H1 (cell line): Measurements from ENCODE around the gene LHPP. TPM values are rescaled to one million over a fixed set of nuclear protein-coding genes. Genes with fewer than 3 reads are reported as not detected.

Source experiments
- ASH2L ChIP-seq: fragments of 200-600, 300-600 bp; sonication (generic); IDR thresholded peaks from one replicate; pipeline ENCODE4 v1.7.1; 2017; ENCODE audit warnings: low read length
- BACH1 ChIP-seq: IDR thresholded peaks from 2 replicates; pipeline ENCODE4 v1.6.1; 2012; ENCODE audit warnings: low read length, improper control_type of control experiment
- BCL11A ChIP-seq, 2 experiments: IDR thresholded peaks; one replicate each; pipeline ENCODE4 v1.6.1; 2011; ENCODE audit warnings: low read depth in 2 of 2, low read length in 2 of 2, mild to moderate bottlenecking in 2 of 2
- CTBP2 ChIP-seq: IDR thresholded peaks from 2 replicates; pipeline ENCODE4 v1.7.0; 2011; ENCODE audit warnings: borderline replicate concordance, mild to moderate bottlenecking, moderate library complexity, mixed read lengths, low read length; ENCODE audit not compliant: insufficient read depth, insufficient read length
- JUND ChIP-seq: IDR thresholded peaks from 2 replicates; pipeline ENCODE4 v1.6.1; 2011; ENCODE audit warnings: mild to moderate bottlenecking, improper control_type of control experiment, low read length
- NANOG ChIP-seq: IDR thresholded peaks from 2 replicates; pipeline ENCODE4 v1.6.1; 2011; ENCODE audit warnings: low read length, low read depth, mild to moderate bottlenecking, inconsistent platforms; ENCODE audit not compliant: insufficient read depth, poor library complexity, severe bottlenecking
- NRF1 ChIP-seq: IDR thresholded peaks from 2 replicates; pipeline ENCODE4 v1.6.1; 2011; ENCODE audit warnings: mild to moderate bottlenecking, low read depth, low read length, improper control_type of control experiment
- SIN3A ChIP-seq, 2 experiments: IDR thresholded peaks in 1 of 2; conservative IDR thresholded peaks in 1 of 2; 2 replicates each; pipeline ENCODE4 v1.6.1; 2011 to 2012; ENCODE audit warnings: low read length in 2 of 2, improper control_type of control experiment in 1 of 2, low read depth in 1 of 2, mild to moderate bottlenecking in 1 of 2
- TAF7 ChIP-seq: optimal IDR thresholded peaks from 2 replicates; pipeline ENCODE3; 2011; ENCODE audit warnings: low read depth, mild to moderate bottlenecking, inconsistent platforms, low read length, moderate library complexity, borderline replicate concordance
- polyA plus RNA-seq, 7 experiments: library from polyadenylated mRNA; depleted of rRNA in 3 of 7; stranded (reverse) in 5 of 7; unstranded in 2 of 7; fragments of >200 nt in 5 of 7; fragments of 200-250 nt in 2 of 7; gene quantifications; 1 replicate in 5 of 7; 2 replicates in 1 of 7; 4 replicates in 1 of 7; pipeline versions ENCODE4 v1.2.1 to v1.2.3, GENCODE V29; 2011 to 2013; ENCODE audit warnings: missing spikeins in 2 of 7, mixed read lengths in 2 of 7
- total RNA-seq: library from RNA; stranded (reverse); fragmentation: NEBNext Ultra II Directional; extraction: Animal tissue kit (Norgen Biotek cat#: 25700); gene quantifications from 2 replicates; pipeline ENCODE4 v1.2.1, GENCODE V29; 2021
- TF ChIP-seq, protein P1 (sequence below): fragments of 300-600 bp; sonication (generic); IDR thresholded peaks from 2 replicates; pipeline ENCODE4 v1.7.1; 2012; ENCODE audit warnings: low read length, moderate library complexity, mild to moderate bottlenecking, inconsistent platforms; ENCODE audit not compliant: insufficient replicate concordance

LHPP gene
- total and polyA plus RNA-seq, 2 of the 8 experiments (the other 6 are each of a cell fraction or from before 2014, with no cell fraction given): 26.0 to 45.0 TPM

DNA sequence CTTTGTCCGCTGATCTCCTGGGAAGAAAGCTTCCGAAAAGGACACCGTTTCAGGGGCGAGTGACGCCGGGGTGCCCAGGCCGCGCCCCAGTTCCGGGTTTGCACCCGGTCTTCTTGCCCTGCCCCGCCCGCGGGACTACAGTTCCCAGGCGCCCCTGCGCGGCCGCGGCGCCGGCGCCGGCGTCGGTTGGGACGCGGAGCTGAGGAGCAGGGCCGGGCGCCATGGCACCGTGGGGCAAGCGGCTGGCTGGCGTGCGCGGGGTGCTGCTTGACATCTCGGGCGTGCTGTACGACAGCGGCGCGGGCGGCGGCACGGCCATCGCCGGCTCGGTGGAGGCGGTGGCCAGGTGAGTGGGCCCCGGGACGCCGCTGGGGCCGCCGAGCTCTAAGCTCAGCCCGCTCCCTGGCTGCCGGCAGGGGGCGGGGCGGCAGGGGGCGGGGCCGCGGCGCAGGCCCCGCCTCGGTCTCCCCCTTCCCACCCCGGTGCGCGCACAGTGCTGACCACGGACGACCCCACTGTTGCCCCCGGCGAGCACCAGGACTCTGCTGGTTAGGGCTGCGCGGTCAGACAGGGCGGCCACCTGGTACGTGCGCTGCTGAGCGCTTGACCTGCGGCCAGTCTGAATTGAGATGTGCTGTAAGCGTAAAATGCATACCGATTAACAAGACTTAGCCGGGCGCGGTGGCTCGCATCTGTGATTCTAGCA is at the start of gene LHPP (continued):
- TF ChIP-seq NANOG: no peak
- peak; percentile 60 for TF ChIP-seq TAF7
- no peak for TF ChIP-seq JUND
- peak; percentile 55 for TF ChIP-seq NRF1
- no peak for TF ChIP-seq ASH2L
- no peak for TF ChIP-seq BCL11A (IDR thresholded peaks at IDR 0.05; ENCODE audit: low read depth in 2 of 2, low read length in 2 of 2)
- no peak for TF ChIP-seq CTBP2
- TF ChIP-seq, protein P1, sequence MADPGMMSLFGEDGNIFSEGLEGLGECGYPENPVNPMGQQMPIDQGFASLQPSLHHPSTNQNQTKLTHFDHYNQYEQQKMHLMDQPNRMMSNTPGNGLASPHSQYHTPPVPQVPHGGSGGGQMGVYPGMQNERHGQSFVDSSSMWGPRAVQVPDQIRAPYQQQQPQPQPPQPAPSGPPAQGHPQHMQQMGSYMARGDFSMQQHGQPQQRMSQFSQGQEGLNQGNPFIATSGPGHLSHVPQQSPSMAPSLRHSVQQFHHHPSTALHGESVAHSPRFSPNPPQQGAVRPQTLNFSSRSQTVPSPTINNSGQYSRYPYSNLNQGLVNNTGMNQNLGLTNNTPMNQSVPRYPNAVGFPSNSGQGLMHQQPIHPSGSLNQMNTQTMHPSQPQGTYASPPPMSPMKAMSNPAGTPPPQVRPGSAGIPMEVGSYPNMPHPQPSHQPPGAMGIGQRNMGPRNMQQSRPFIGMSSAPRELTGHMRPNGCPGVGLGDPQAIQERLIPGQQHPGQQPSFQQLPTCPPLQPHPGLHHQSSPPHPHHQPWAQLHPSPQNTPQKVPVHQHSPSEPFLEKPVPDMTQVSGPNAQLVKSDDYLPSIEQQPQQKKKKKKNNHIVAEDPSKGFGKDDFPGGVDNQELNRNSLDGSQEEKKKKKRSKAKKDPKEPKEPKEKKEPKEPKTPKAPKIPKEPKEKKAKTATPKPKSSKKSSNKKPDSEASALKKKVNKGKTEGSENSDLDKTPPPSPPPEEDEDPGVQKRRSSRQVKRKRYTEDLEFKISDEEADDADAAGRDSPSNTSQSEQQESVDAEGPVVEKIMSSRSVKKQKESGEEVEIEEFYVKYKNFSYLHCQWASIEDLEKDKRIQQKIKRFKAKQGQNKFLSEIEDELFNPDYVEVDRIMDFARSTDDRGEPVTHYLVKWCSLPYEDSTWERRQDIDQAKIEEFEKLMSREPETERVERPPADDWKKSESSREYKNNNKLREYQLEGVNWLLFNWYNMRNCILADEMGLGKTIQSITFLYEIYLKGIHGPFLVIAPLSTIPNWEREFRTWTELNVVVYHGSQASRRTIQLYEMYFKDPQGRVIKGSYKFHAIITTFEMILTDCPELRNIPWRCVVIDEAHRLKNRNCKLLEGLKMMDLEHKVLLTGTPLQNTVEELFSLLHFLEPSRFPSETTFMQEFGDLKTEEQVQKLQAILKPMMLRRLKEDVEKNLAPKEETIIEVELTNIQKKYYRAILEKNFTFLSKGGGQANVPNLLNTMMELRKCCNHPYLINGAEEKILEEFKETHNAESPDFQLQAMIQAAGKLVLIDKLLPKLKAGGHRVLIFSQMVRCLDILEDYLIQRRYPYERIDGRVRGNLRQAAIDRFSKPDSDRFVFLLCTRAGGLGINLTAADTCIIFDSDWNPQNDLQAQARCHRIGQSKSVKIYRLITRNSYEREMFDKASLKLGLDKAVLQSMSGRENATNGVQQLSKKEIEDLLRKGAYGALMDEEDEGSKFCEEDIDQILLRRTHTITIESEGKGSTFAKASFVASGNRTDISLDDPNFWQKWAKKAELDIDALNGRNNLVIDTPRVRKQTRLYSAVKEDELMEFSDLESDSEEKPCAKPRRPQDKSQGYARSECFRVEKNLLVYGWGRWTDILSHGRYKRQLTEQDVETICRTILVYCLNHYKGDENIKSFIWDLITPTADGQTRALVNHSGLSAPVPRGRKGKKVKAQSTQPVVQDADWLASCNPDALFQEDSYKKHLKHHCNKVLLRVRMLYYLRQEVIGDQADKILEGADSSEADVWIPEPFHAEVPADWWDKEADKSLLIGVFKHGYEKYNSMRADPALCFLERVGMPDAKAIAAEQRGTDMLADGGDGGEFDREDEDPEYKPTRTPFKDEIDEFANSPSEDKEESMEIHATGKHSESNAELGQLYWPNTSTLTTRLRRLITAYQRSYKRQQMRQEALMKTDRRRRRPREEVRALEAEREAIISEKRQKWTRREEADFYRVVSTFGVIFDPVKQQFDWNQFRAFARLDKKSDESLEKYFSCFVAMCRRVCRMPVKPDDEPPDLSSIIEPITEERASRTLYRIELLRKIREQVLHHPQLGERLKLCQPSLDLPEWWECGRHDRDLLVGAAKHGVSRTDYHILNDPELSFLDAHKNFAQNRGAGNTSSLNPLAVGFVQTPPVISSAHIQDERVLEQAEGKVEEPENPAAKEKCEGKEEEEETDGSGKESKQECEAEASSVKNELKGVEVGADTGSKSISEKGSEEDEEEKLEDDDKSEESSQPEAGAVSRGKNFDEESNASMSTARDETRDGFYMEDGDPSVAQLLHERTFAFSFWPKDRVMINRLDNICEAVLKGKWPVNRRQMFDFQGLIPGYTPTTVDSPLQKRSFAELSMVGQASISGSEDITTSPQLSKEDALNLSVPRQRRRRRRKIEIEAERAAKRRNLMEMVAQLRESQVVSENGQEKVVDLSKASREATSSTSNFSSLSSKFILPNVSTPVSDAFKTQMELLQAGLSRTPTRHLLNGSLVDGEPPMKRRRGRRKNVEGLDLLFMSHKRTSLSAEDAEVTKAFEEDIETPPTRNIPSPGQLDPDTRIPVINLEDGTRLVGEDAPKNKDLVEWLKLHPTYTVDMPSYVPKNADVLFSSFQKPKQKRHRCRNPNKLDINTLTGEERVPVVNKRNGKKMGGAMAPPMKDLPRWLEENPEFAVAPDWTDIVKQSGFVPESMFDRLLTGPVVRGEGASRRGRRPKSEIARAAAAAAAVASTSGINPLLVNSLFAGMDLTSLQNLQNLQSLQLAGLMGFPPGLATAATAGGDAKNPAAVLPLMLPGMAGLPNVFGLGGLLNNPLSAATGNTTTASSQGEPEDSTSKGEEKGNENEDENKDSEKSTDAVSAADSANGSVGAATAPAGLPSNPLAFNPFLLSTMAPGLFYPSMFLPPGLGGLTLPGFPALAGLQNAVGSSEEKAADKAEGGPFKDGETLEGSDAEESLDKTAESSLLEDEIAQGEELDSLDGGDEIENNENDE: no peak
- TF ChIP-seq SIN3A (conservative IDR thresholded peaks at IDR 0.05 in 1 of 2, IDR thresholded peaks at IDR 0.05 in 1 of 2; ENCODE audit: low read depth in 1 of 2, low read length in 2 of 2): peak; percentile 20 to 74; a peak in 2 of 4 replicates
- TF ChIP-seq BACH1: no peak
